MG63 (cell line): ENCODE data around the gene PHACTR2. TPM values are rescaled to one million over a fixed set of nuclear protein-coding genes. Genes with fewer than 3 reads are reported as not detected.
"Not testable (repeated sequence)": the region's sequence is repeated elsewhere in the genome, so short reads cannot be mapped to it uniquely, and the experiment has no call there.

ENCODE experiments used
- DNase-seq: peaks from one replicate; pipeline ENCODE4 v3.0.0-alpha.2; 2020
- H3K27me3 ChIP-seq: fragments of 250-450 bp; sonication (Bioruptor Pico); 2 replicates; pipeline ENCODE4 v1.5.1; 2020; ENCODE audit warnings: mild to moderate bottlenecking, moderate library complexity
- H3K36me3 ChIP-seq: fragments of 250-450 bp; sonication (Bioruptor Pico); 2 replicates; pipeline ENCODE4 v1.5.1; 2020; ENCODE audit warnings: mild to moderate bottlenecking, moderate library complexity
- H3K4me3 ChIP-seq: fragments of 250-450 bp; sonication (Bioruptor Pico); 2 replicates; pipeline ENCODE4 v1.5.1; 2020; ENCODE audit warnings: mild to moderate bottlenecking, moderate library complexity
- H3K9me3 ChIP-seq: fragments of 250-450 bp; sonication (Bioruptor Pico); 2 replicates; pipeline ENCODE4 v1.5.1; 2020; ENCODE audit warnings: mild to moderate bottlenecking, moderate library complexity
- total RNA-seq: library from RNA; depleted of rRNA; stranded (reverse); fragments of >200 nt; shearing (Covaris generic); gene quantifications from 2 replicates; pipeline ENCODE4 v1.2.3, GENCODE V29; 2014; ENCODE audit warnings: low replicate concordance

PHACTR2 gene
- total RNA-seq, 1 experiment from 2014 or later: 23.8 TPM

DNA sequence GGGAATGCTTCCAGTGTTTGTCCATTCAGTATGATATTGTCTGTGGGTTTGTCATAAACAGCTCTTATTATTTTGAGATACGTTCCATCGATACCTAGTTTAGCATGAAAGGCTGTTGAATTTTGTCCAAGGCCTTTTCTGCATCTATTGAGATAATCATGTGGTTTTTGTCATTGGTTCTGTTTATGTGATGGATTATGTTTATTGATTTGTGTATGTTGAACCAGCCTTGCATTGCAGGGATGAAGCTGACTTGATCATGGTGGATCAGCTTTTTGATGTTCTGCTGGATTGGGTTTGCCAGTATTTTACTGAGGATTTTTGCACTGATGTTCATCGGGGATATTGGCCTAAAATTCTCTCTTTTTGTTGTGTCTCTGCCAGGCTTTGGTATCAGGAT is 120.7 kb downstream of the PHACTR2 start:
- not testable (repeated sequence) for H3K4me3 ChIP-seq, DNase-seq, H3K27me3 ChIP-seq
- H3K9me3 ChIP-seq: peaks cover 11% of the 10 kb centered on the region
- H3K36me3 ChIP-seq: peaks cover 56% of the 10 kb centered on the region

DNA sequence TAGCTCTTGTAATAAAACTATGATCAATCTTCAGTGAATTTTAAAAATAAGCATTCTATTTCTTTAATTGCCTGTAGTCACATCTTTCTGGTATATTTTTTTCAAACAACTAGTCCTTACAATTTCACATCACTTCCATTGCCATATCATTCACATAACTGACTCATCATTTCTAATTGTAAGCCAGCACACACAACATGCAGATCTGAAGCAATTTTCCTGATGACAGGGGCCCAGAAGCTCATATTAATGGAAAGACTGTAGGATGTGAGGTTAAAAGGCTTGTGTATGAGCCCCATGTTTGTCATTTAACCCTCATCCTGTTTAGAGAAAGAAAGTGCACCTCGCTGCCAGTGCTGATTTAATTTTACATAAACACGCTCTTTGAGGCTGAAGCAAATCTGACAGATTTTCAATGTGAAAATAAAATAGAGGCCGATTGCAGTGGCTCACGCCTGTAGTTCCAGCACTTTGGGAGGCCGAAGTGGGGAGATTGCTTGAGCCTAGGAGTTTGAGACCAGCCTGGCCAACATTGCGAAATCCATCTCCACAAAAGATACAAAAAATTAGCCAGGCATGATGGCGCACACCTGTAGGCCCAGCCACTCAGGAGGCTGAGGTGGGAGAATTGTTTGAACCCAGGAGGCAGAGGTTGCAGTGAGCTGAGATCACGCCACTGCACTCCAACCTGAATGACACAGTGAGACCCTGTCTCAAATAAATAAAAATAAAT is 125.2 kb downstream of the PHACTR2 start:
- Histone ChIP-seq H3K4me3 (no peak overlapping the region), H3K36me3 (peaks cover 48% of the 10 kb centered on the region)
- DNase-seq: no peak

DNA sequence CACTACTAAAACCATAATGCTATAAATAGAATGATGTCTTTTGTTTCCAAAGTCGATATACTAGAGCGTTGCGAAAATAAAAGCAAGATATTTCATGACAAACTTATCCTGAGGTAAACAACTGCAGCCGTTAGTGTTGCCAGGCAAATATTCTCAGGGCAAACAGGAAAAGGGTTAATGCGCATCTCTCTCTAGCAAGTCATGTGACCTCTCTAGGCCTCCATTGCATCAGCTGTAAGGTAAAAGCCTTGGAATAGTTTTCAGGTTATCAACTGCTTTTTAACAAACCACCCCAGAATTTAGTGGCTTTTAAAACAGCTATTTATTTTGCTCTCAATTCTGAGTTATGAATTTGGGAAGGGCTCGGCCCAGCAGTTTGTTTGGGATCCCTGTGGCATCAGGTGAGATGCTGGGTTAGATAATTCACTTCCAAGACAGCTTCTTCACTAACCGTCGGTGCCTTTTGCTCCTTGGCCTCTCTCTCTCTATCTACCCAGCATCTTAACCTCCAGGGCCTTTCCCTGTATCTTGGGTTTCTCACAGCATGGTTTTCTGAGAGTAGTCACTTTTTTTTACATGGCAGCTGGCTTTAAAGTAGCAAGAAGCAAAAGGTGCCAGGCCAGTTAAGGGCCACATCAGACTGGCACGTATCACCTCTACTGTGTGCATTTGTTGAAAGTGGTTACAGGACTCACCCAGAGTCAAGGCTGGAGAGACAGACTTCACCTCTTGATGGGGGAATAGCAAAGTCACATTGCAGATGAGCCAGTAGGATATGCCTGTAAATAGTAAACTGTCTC is 126.2 kb downstream of the PHACTR2 start:
- no peak for DNase-seq
- peaks cover 5% of the 10 kb centered on the region for H3K9me3 ChIP-seq
- H3K4me3 ChIP-seq: no peak overlapping the region
- peaks cover 45% of the 10 kb centered on the region for H3K36me3 ChIP-seq
- no peaks in the 10 kb centered on the region for H3K27me3 ChIP-seq

More for the DNA sequence above, 125.2 kb downstream of the PHACTR2 start:
- Histone ChIP-seq H3K9me3 (peaks cover 6% of the 10 kb centered on the region), H3K27me3 (no peaks in the 10 kb centered on the region)

DNA sequence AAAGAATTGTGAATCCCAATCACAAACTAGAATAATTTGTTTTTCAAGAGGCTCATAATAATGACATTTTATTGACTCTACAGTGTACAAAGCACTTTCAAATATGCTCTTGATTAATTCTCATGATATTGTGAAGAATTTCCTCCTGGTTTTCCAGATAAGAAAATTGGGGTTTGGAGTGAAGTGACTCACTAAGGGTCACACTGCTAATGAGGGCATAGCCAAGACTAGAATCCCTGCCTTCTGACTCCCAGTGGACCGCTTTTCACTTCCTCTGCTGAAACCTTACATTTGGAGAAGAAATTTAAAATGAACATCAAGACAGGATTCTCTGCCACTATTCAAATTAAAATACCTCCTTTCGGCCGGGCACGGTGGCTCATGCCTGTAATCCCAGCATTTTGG is 127.1 kb downstream of the PHACTR2 start:
- no peaks in the 10 kb centered on the region for H3K27me3 ChIP-seq
- no peaks in the 10 kb centered on the region; the same call in none of the 2 replicates for H3K9me3 ChIP-seq
- no peak overlapping the region for H3K4me3 ChIP-seq
- DNase-seq: no peak
- peaks cover 40% of the 10 kb centered on the region for H3K36me3 ChIP-seq

DNA sequence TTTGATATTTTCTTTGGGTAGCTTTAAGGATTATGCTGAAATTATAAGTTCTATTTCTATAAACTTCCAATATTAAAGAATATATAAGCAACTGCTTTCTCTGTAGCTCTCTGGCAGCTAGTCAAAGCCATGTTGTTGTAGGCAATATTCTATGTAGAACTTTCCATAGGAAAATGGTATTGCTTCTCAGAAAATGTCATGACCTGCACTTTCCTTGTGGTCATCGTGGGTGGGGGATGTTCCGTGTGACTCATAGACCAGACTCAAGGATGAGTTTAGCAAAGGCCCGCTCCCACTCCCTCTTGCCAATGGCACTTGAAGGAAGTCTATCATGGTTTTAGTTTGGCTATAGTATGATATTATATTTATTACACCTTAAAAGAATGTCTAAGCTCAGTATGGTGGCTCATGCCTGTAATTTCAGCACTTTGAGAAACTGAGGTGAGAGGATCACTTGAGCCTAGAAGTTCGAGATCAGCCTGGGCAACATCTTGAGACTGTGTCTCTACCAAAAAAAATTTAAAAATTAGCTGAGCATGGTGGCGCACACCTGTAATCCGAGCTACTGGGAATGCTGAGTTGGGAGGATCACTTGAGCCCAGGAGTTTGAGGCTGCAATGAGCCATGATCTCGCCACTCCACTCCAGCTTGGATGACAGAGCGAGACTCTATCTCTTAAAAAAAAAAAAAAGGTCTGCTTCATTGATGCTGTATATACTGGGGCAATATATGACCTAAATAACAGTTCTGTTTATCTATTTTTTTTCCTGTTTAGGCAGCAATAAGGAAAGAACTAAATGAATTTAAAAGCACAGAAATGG is 128.7 kb downstream of the PHACTR2 start:
- Histone ChIP-seq H3K9me3 (no peaks in the 10 kb centered on the region), H3K4me3 (no peak overlapping the region), H3K27me3 (no peaks in the 10 kb centered on the region), H3K36me3 (peaks cover 26% of the 10 kb centered on the region)
- peak; percentile 89 for DNase-seq

DNA sequence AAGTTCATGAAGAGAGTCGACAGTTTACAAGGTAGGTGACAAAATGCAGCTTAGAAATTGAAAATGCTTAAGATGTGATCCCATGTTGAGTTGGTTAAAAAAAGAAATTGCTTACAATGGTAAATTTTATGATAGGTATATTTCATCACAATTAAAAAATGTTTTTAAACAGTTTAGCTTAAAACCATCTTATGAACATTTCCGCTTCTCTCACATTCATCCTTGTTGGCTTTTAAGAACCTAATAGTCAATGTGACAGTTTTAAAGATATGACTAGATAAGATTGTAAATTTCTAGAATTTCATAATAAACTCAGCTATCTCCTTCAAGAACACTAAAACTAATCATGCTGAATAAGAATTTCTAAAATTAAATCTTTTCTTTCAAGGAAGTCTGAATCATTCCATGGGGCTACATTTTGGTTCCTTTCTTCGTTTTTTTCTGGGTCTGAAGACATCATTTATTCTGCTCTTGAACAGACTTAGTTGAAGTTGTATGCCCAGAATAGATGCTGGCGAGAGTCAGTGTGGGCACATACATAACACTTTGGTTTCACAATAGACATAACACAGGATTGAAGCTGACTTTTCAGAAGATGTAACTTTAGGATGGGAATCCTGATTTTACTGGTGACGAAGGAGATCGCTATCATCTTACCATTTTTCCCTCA is 129.5 kb downstream of the PHACTR2 start:
- Histone ChIP-seq H3K27me3 (no peaks in the 10 kb centered on the region), H3K4me3 (no peak overlapping the region), H3K9me3 (no peaks in the 10 kb centered on the region), H3K36me3 (peaks cover 22% of the 10 kb centered on the region)
- no peak for DNase-seq

DNA sequence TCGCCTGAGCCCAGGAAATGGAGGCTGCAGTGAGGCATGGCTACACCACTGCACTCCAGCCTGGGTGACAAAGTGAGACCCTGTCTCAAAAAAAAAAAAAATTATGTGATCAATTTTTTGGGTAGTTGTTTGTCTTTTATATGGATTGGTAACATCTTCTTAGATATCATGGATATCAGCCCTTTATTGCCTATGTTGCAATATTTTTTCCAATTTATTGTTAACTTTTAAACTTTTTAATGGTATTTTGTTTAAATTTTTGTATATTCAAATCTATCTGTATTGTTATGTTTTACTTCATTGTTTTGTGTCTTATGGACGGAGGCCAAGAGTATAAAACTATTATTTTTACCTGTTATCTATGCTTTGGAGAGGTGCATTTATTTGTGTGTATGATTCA is 133.0 kb downstream of the PHACTR2 start:
- H3K27me3 ChIP-seq: no peaks in the 10 kb centered on the region
- H3K36me3 ChIP-seq: peaks cover 20% of the 10 kb centered on the region
- no peak for DNase-seq
- H3K9me3 ChIP-seq: no peaks in the 10 kb centered on the region
- no peak overlapping the region for H3K4me3 ChIP-seq

DNA sequence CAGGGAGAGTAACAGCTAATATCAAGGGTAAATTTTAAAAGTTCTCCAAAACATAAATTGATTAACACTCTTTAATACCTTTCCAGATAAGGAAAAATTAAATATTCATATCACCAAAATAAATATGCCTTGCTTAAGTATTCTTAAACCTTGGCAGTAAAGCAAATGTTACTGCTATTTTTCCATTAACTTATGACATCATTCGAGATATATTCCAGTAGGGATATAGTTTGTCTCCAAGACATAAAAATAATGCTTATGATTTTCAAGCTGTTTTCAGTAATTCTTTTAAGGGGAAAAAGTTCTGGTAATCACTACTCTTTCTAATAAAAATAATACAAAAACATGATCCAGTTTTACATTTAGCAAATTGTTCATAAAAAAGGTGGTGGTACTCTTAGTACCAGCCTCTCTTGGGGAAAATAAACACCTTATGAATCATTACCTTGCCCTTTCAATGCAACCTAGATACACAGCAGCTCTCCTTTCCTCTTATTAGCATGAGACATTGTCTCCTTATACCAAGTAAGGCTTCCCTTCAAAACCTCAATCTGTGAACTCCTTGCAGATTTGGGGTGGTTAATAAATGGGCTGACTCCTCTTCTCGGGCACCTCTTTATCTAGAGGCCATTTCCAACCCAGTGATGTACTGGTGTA is 133.9 kb downstream of the PHACTR2 start:
- H3K36me3 ChIP-seq: peaks cover 20% of the 10 kb centered on the region
- no peaks in the 10 kb centered on the region for H3K27me3 ChIP-seq
- DNase-seq: no peak
- H3K9me3 ChIP-seq: no peaks in the 10 kb centered on the region
- no peak overlapping the region for H3K4me3 ChIP-seq

DNA sequence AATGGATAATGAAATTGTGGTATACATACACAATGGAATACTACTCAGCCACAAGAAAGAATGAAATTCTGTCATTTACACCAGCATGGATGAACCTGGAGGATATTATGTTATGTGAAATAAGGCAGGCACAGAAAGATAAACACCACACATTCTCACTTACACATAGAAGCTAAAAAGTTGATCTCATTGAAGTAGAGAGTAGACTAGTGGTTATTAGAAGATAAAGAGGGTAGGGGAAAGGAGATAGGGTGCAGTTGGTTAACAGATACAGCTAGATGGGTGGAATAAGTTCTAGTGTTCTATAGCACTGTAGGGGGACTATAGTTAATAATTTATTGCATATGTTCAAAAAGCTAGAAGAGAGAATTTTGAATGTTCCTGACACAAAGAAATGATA is 139.9 kb downstream of the PHACTR2 start:
- no peaks in the 10 kb centered on the region for H3K27me3 ChIP-seq

DNA sequence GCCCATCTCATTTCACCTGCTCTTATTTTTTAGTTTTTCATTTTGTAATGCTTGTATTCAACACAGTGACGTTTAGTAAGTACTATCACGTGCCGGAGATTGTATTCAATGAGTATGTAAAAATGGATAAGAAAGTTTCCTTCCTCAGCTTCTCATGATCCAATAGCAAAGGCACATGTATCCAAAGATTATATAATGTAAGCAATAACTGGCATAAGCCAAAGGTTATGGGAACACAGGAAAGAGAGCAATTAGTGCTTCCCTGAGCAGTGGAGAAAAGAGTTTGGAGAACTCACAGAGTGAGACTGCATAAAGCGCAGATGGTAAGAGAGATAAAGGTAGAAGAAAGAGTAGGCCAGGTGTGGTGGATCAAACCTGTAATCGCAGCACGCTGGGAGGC is 143.6 kb downstream of the PHACTR2 start:
- H3K4me3 ChIP-seq: no peak overlapping the region
- H3K9me3 ChIP-seq: no peaks in the 10 kb centered on the region
- peaks cover 17% of the 10 kb centered on the region for H3K36me3 ChIP-seq
- no peak for DNase-seq
- no peaks in the 10 kb centered on the region for H3K27me3 ChIP-seq

More for the DNA sequence above, 139.9 kb downstream of the PHACTR2 start:
- no peak overlapping the region for H3K4me3 ChIP-seq
- peaks cover 3% of the 10 kb centered on the region; the same call in 1 of the 2 replicates for H3K36me3 ChIP-seq
- H3K9me3 ChIP-seq: no peaks in the 10 kb centered on the region
- DNase-seq: no peak

DNA sequence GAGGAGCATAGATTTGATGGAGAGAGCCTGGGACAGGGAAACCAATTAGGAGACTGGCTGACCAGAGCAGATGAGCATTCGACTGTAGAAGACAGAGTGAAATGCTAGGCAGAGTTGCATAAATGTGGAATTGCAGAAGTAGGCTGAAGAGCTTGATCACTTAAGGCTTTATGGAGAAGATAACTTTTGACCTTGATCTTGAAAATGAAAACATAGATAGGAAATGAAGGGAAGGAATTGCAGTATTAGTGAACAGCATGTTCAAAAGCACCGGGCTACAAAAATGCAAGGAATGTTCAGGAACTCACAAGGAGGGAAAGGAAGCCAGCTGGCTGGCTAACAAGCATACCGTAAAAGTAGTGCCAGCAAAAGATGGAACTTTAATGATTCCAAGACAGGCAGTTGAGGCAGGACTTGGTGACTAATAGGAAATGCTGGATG is 144.8 kb downstream of the PHACTR2 start:
- H3K27me3 ChIP-seq: no peaks in the 10 kb centered on the region
- peak; percentile 49 for DNase-seq
- no peak overlapping the region for H3K4me3 ChIP-seq
- H3K36me3 ChIP-seq: peaks cover 20% of the 10 kb centered on the region
- no peaks in the 10 kb centered on the region for H3K9me3 ChIP-seq

DNA sequence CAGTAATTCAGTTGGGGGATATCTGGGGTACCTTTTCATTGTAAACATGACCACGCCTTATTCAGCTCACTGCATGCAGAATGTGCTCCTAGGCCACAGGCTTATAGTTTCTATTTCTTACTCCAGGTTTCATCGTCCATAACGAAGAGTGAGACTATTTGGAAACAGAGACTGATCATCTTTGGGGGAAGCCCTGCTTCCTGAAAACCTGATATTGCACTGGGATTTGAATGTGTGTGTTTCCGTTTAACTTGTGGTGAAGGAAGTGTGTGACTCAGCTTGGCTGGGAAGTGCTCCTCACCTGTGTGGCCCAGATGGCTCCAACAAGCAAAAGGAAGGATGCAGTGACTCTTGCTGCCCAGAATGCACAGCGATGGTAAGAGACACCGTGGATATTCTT is 145.8 kb downstream of the PHACTR2 start:
- H3K9me3 ChIP-seq: no peaks in the 10 kb centered on the region
- peaks cover 19% of the 10 kb centered on the region for H3K36me3 ChIP-seq
- no peak overlapping the region for H3K4me3 ChIP-seq
- no peak for DNase-seq
- no peaks in the 10 kb centered on the region for H3K27me3 ChIP-seq

DNA sequence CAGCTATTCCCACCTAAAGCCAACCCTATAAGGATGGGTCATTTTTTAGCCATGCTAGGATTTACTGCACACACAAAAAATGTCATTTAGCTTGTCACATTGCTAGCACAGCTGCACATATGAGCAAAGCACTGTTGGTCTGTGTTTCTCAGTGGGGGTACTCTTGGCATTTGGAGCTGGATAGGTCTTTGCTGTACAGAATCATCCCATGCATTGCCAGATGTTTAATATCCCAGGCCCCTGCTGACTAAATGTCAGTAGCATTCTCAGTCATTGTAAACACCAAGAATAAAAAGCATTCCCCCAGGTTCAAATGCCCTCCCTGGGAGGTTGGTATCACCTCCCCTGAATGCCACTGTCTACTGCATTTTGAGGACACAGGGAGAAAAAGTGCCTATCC is 150.8 kb downstream of the PHACTR2 start:
- Histone ChIP-seq H3K9me3 (no peaks in the 10 kb centered on the region), H3K27me3 (no peaks in the 10 kb centered on the region), H3K4me3 (no peak overlapping the region), H3K36me3 (peaks cover 19% of the 10 kb centered on the region)
- DNase-seq: no peak

DNA sequence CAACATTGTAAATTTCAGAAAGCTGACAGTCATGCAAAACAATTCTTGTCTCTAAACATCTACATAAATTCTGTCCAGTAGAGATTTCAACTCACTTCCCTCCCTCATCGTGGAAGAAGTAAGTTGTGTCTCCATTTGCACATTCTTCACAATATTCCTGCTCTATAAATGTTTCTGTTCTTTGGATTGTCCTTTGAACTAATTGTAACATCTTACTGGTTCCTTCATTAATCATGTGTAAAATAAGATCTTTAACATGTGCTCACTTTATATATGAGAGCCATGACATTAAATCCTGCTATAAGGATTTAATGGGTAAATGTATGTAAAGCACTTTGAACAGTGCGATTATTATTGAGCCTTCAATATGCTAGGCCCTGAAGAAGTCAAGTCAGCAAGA is 158.4 kb downstream of the PHACTR2 start:
- no peak overlapping the region for H3K4me3 ChIP-seq
- no peak for DNase-seq
- H3K9me3 ChIP-seq: no peaks in the 10 kb centered on the region
- H3K36me3 ChIP-seq: no peaks in the 10 kb centered on the region; the same call in none of the 2 replicates
- no peaks in the 10 kb centered on the region for H3K27me3 ChIP-seq

DNA sequence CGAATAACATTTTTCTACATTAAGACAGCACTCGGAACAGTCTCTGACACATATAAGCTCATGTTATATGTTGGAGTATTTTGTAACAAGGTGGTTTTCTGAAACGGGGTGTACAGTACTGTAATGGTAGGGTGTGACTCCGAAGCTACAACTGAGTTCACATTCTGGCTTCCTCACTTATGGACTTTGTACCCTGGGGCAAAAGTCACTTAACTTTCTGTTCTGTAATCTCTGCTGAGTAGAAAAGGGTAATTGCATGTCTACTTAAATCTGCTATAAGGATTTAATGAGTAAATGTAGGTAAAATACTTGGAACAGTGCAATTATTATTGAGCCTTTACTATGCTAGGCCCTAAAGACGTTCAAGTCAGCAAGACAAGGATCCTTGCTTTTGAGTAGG is 160.6 kb downstream of the PHACTR2 start:
- Histone ChIP-seq H3K9me3 (no peaks in the 10 kb centered on the region), H3K27me3 (no peaks in the 10 kb centered on the region), H3K36me3 (peaks cover 2% of the 10 kb centered on the region), H3K4me3 (no peak overlapping the region)
- DNase-seq: no peak

DNA sequence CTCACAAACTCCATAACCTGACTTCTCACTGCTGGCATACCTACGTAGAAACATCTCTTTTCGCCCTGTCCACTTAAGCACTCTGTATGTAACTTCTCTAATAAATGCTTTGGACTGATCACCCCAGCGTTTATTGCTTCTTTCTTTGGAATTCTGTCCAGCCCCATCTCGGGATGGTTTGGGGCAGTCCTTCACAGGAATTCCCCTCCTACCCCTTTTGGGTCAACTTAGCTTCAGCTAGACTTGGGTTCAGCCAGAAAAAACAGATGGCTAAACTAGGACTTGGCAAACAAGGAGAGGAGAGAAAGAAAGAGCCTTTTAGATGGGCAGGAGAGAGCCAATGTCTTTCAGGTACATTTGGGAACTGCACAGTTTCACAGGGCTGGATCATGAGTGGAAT is 161.4 kb downstream of the PHACTR2 start:
- no peak for DNase-seq
- Histone ChIP-seq H3K36me3 (peaks cover 10% of the 10 kb centered on the region), H3K27me3 (no peaks in the 10 kb centered on the region)

More for the DNA sequence above, 161.4 kb downstream of the PHACTR2 start:
- Histone ChIP-seq H3K9me3 (no peaks in the 10 kb centered on the region), H3K4me3 (no peak overlapping the region)
